B cell (primary cell): ENCODE results near the gene GSTT4. TPM values are rescaled to one million over a fixed set of nuclear protein-coding genes. Genes with fewer than 3 reads are reported as not detected.
"Not testable (repeated sequence)": the region's sequence is repeated elsewhere in the genome, so short reads cannot be mapped to it uniquely, and the experiment has no call there.

ENCODE experiments used
- ATAC-seq: fragments of 200-7000 bp; cut with Tn5 transposase; one replicate; pipeline ENCODE4 v1.10.0; 2021; ENCODE audit warnings: low read depth, mild to moderate bottlenecking, moderate number of reproducible peaks, moderate library complexity
- CTCF ChIA-PET: fragments of 350-600 bp; sonication (Branson Sonifier 250); formaldehyde crosslinking; loops from one replicate; lab custom pipeline; 2021; ENCODE audit warnings: antibody characterized with exemption, inconsistent platforms; lab: Charles Lee
- POLR2A ChIA-PET: fragments of 350-600 bp; sonication (Branson Sonifier 250); formaldehyde crosslinking; loops from one replicate; lab custom pipeline; 2021; ENCODE audit warnings: antibody characterized with exemption; lab: Charles Lee
- DNase-seq: peaks from one replicate; pipeline ENCODE4 v3.0.0; 2013
- H2AFZ ChIP-seq: 2 replicates; pipeline ENCODE4 v1.6.1; 2012; ENCODE audit warnings: mild to moderate bottlenecking, low read depth, low read length; ENCODE audit not compliant: insufficient read depth, poor library complexity, severe bottlenecking
- H3K27ac ChIP-seq, 2 donors: 1 replicate in 1 of 2; 2 replicates in 1 of 2; pipeline ENCODE4 v1.5.1; 2012 to 2013; ENCODE audit warnings: low read length in 2 of 2, mild to moderate bottlenecking in 2 of 2, moderate library complexity in 1 of 2
- H3K27me3 ChIP-seq, 4 experiments: fragments of 200-600 bp in 1 of 4; sonication (generic) in 1 of 4; replicated peaks in 1 of 4; 1 replicate in 2 of 4; 2 replicates in 2 of 4; pipeline versions ENCODE4 v1.6.1 to v1.7.0; 2013 to 2016; ENCODE audit warnings: low read length in 3 of 4, mild to moderate bottlenecking in 2 of 4, mixed read lengths in 1 of 4, moderate library complexity in 1 of 4; ENCODE audit not compliant: insufficient read depth in 4 of 4, control insufficient read depth in 3 of 4; ENCODE audit errors: control extremely low read depth in 1 of 4
- H3K36me3 ChIP-seq, 2 experiments: replicated peaks in 1 of 2; 1 replicate in 1 of 2; 2 replicates in 1 of 2; pipeline versions ENCODE4 v1.6.1 to v1.7.1; 2013; ENCODE audit warnings: low read length in 1 of 2; ENCODE audit not compliant: insufficient read depth in 2 of 2, control insufficient read depth in 1 of 2; ENCODE audit errors: control extremely low read depth in 1 of 2, extremely low read depth in 1 of 2
- H3K4me1 ChIP-seq, 2 donors: fragments of 200-600 bp in 1 of 2; sonication (generic) in 1 of 2; 1 replicate in 1 of 2; 2 replicates in 1 of 2; pipeline versions ENCODE4 v1.5.1 to v1.6.1; 2013 to 2017; ENCODE audit warnings: low read length in 2 of 2; ENCODE audit not compliant: control insufficient read depth in 2 of 2, insufficient read depth in 2 of 2
- H3K4me2 ChIP-seq: replicated peaks from 2 replicates; pipeline ENCODE3; 2012; ENCODE audit warnings: mild to moderate bottlenecking, low read depth, low read length; ENCODE audit not compliant: poor library complexity, severe bottlenecking
- H3K4me3 ChIP-seq, 5 experiments: fragments of 200-600 bp in 1 of 5; sonication (generic) in 1 of 5; 1 replicate in 3 of 5; 2 replicates in 2 of 5; pipeline versions ENCODE4 v1.5.1 to v1.7.0; 2011 to 2016; ENCODE audit warnings: low read length in 4 of 5, mild to moderate bottlenecking in 4 of 5, low read depth in 2 of 5, control low read depth in 1 of 5, moderate library complexity in 1 of 5; ENCODE audit not compliant: insufficient read depth in 1 of 5; ENCODE audit errors: control extremely low read depth in 1 of 5, extremely low read depth in 1 of 5
- H3K79me2 ChIP-seq: fragments of 200-600 bp; sonication (generic); one replicate; pipeline ENCODE4 v1.6.0; 2016; ENCODE audit warnings: low read length; ENCODE audit not compliant: control insufficient read depth, insufficient read depth
- H3K9ac ChIP-seq: fragments of 200-600 bp; sonication (generic); 2 replicates; pipeline ENCODE4 v1.6.1; 2017; ENCODE audit warnings: mild to moderate bottlenecking, low read length, moderate library complexity
- H3K9me3 ChIP-seq, 3 donors: one replicate each; pipeline versions ENCODE4 v1.6.1 to v1.7.1; 2013; ENCODE audit warnings: low read length in 2 of 3; ENCODE audit not compliant: control insufficient read depth in 2 of 3, insufficient read depth in 1 of 3; ENCODE audit errors: control extremely low read depth in 1 of 3
- H4K20me1 ChIP-seq: 2 replicates; pipeline ENCODE4 v1.6.0; 2012; ENCODE audit warnings: mild to moderate bottlenecking, low read length; ENCODE audit not compliant: insufficient read depth, control insufficient read depth, poor library complexity, severe bottlenecking
- H3K27ac Mint-ChIP-seq: one replicate; pipeline ENCODE4 v1.8.0; 2021; ENCODE audit warnings: mixed read lengths
- H3K27me3 Mint-ChIP-seq: one replicate; pipeline ENCODE4 v1.8.0; 2021; ENCODE audit warnings: mixed read lengths
- H3K4me1 Mint-ChIP-seq: one replicate; pipeline ENCODE4 v1.8.0; 2021; ENCODE audit warnings: mixed read lengths
- H3K4me3 Mint-ChIP-seq: one replicate; pipeline ENCODE4 v1.8.0; 2021; ENCODE audit warnings: mixed read lengths
- H3K9me3 Mint-ChIP-seq: one replicate; pipeline ENCODE4 v1.8.0; 2022; ENCODE audit warnings: mixed read lengths; ENCODE audit not compliant: insufficient read depth
- CTCF ChIP-seq: fragments of 200-600 bp; IDR thresholded peaks from one replicate; pipeline ENCODE4 v1.8.0; 2022; ENCODE audit warnings: antibody characterized with exemption, mild to moderate bottlenecking
- WGBS: methylation state at CpG from one replicate; pipeline ENCODE4 v1.1.5; 2013; ENCODE audit warnings: missing lambda C conversion rate; ENCODE audit not compliant: insufficient coverage; 5-methylcytosine and 5-hydroxymethylcytosine counted together
- intact Hi-C: fragments of 100-400 bp; cut with micrococcal nuclease; formaldehyde crosslinking; loops from one replicate; pipeline ENCODE4 v1.10.0; 2022
- polyA plus RNA-seq: library from polyadenylated mRNA; depleted of rRNA; stranded (reverse); fragments of >200 nt; gene quantifications from 2 replicates; pipeline ENCODE4 v1.2.3, GENCODE V29; 2012
- total RNA-seq, 2 donors: library from RNA; stranded (reverse); fragments of 120-200 nt in 1 of 2; gene quantifications; 1 replicate in 1 of 2; 2 replicates in 1 of 2; pipeline versions ENCODE4 v1.2.3 to v1.2.4, GENCODE V29; 2013 to 2022

Gene GSTT4
- total and polyA plus RNA-seq, 2 donors (not counting 1 experiment from before 2014, with no cell fraction given): not detected

DNA sequence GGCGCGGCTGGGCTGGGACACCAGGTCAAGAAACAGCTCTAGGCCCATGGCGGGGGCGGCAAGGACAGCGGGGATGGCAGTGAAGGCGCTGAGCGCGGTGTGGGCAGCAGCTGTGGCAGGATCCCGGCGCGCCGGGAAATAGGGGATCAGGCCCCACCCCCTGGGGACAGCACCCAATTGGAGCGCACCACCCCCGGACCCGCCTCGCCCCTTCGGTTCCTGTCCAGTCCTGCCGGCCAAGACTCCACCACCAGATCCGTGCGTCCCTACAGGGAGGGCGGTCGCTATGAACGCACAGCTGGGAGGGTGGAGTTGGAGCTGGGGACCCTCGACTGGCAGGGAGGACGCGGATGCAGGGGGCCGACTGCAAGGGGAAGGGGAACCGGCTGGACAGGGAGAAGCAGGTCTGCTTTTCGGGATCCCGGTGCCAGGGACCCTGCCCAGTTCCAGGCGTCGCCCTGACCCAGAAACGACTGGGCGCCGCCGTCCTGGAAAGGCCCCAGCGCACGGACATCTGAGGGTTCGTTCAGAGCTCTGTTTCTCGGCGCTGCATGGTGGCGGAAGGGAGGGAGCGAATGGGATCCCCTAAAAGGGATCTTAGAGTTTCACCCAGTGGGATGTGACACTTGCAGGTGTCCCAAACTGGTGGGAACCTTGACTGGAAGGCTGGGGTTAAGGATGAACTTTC, 44.0 kb downstream of the GSTT4 start, which contains the start of gene GSTT2B:
Gene GSTT2B (minus strand): TSS at position 112 of the 688 bp plus-strand sequence. CDS start 64 bp downstream, at position 48.
- H2AFZ ChIP-seq, H3K27me3 Mint-ChIP-seq, POLR2A ChIA-PET, H3K4me2 ChIP-seq, H3K79me2 ChIP-seq, H3K9me3 Mint-ChIP-seq, DNase-seq, H3K4me1 ChIP-seq, H3K9ac ChIP-seq, H3K27ac Mint-ChIP-seq, H3K4me3 Mint-ChIP-seq, ATAC-seq, H3K4me3 ChIP-seq, H3K27ac ChIP-seq, H3K27me3 ChIP-seq, intact Hi-C loops, CTCF ChIA-PET, H3K9me3 ChIP-seq, H3K36me3 ChIP-seq, H4K20me1 ChIP-seq, H3K4me1 Mint-ChIP-seq: not testable (repeated sequence)
- no CpG with 5 or more reads among the region's 43 CpGs for WGBS

DNA sequence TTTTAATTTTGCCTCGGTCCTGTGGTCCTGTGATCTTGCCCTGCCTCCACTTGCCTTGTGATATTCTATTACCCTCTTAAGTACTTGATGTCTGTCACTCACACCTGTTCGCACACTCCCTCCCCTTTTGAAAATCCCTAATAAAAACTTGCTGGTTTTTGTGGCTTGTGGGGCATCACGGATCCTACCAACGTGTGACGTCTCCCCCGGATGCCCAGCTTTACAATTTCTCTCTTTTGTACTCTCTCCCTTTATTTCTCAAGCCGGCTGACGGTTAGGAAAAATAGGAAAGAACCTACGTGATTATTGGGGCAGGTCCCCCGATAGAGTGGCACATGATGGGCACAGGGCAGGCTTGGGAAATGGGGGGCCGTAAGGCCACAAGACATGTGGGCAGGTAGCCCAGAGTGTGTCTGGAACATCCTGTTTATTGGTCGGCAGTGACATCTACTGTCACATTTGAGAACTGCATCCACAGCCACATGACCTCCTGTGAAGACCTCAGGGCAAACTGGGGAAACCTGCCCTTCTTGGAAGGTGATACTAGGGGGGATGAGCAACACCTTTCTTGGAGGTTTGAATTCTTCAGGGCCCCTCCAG, 48.9 kb downstream of the GSTT4 start:
- CTCF ChIA-PET: interaction anchor here (0.6 to 1.6 kb wide), 5 partner anchors 43 to 996 kb away, joined by 3 to 5 read pairs (median 4); partner anchors contain the start of gene SLC2A11
- H3K27me3 ChIP-seq, H3K27me3 Mint-ChIP-seq, H3K9me3 Mint-ChIP-seq, H3K9ac ChIP-seq, H3K27ac ChIP-seq, H3K4me3 ChIP-seq, H3K9me3 ChIP-seq, H3K4me1 ChIP-seq, H3K27ac Mint-ChIP-seq, POLR2A ChIA-PET, H3K4me3 Mint-ChIP-seq, H3K36me3 ChIP-seq, H2AFZ ChIP-seq, H4K20me1 ChIP-seq, H3K79me2 ChIP-seq, H3K4me2 ChIP-seq, H3K4me1 Mint-ChIP-seq: not testable (repeated sequence)
- ATAC-seq (peak; percentile 96), DNase-seq (peak; percentile 87)
- 50% methylated on average over 5 of the region's 12 CpGs for WGBS
- TF ChIP-seq CTCF: peak; percentile 84
- intact Hi-C loops: loop anchor here (10.0 kb wide), 3 partner anchors 92 to 798 kb away; no protein-coding TSS in a partner anchor

DNA sequence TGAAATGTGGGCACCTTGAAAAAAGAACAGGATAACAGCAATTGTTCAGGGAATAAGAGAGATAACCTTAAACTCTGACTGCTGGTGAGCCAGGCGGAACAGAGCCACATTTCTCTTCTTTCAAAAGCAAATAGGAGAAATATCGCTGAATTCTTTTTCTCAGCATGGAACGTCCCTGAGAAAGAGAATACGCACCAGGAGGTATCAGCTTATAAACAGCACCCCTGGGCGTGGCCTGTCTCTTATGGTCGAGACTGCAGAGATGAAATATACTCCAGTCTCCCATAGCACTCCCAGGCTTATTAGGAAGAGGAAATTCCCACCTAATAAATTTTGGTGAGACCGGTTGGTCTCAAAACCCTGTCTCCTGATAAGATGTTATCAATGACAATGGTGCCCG, 49.4 kb downstream of the GSTT4 start:
- H3K9me3 ChIP-seq, H3K9ac ChIP-seq, H3K4me1 Mint-ChIP-seq, H3K27me3 ChIP-seq, H3K27ac Mint-ChIP-seq, H2AFZ ChIP-seq, H3K9me3 Mint-ChIP-seq, H4K20me1 ChIP-seq, H3K4me1 ChIP-seq, H3K4me3 Mint-ChIP-seq, H3K4me3 ChIP-seq, H3K4me2 ChIP-seq, H3K79me2 ChIP-seq, H3K27ac ChIP-seq, ATAC-seq, DNase-seq, H3K36me3 ChIP-seq, POLR2A ChIA-PET, H3K27me3 Mint-ChIP-seq: not testable (repeated sequence)
- CTCF ChIA-PET: interaction anchor here (0.6 to 1.6 kb wide), 5 partner anchors 42 to 996 kb away, joined by 3 to 5 read pairs (median 4); partner anchors contain the start of gene SLC2A11
- WGBS: 100% methylated on average over 2 of the region's 8 CpGs
- intact Hi-C loops: loop anchor here (10.0 kb wide), 3 partner anchors 91 to 799 kb away; no protein-coding TSS in a partner anchor
